ENCODE data around the gene KLF13.

- TF ChIP-seq PML (IDR thresholded peaks at IDR 0.05; ENCODE audit: low read length) (no peak), MXI1 (IDR thresholded peaks at IDR 0.05; ENCODE audit: low read depth, low read length) (no peak), CTCF (IDR thresholded peaks at IDR 0.05 in 2 of 3, conservative IDR thresholded peaks at IDR 0.05 in 1 of 3; ENCODE audit: control insufficient read depth in 2 of 3, extremely low read depth in 1 of 3, insufficient read depth in 1 of 3, low read depth in 3 of 3, low read length in 3 of 3) (no peak), JUNB (IDR thresholded peaks at IDR 0.05) (no peak)
Observed at GRCh38 chr15:31337352-31338031, 10.9 kb downstream of the KLF13 start.
